Naive B cell (primary cell): Measurements from ENCODE around the gene GNB1L. TPM values are rescaled to one million over a fixed set of nuclear protein-coding genes. Genes with fewer than 3 reads are reported as not detected.
A peak's percentile ranks its signal among the peaks of the same experiment; 100 is the strongest.

Source experiments
- ATAC-seq, 2 donors: fragments of 150-1000 bp; cut with Tn5 transposase; 2 replicates each; pipeline ENCODE4 v1.10.0; 2021; ENCODE audit warnings: low read depth in 2 of 2, mild to moderate bottlenecking in 2 of 2, moderate library complexity in 2 of 2
- DNase-seq: peaks from one replicate; pipeline ENCODE4 v3.0.0; 2022
- H3K27ac Mint-ChIP-seq, 6 donors: one replicate each; pipeline ENCODE4 v1.8.0; 2020 to 2022; ENCODE audit warnings: mild to moderate bottlenecking in 6 of 6, mixed read lengths in 6 of 6, moderate library complexity in 5 of 6, inconsistent platforms in 2 of 6
- H3K27me3 Mint-ChIP-seq, 3 donors: one replicate each; pipeline ENCODE4 v1.8.0; 2021 to 2022; ENCODE audit warnings: mixed read lengths in 3 of 3, mild to moderate bottlenecking in 1 of 3
- H3K36me3 Mint-ChIP-seq, 2 donors: one replicate each; pipeline ENCODE4 v1.8.0; 2020 to 2022; ENCODE audit warnings: mixed read lengths in 2 of 2, inconsistent platforms in 1 of 2, mild to moderate bottlenecking in 1 of 2
- H3K4me1 Mint-ChIP-seq, 3 donors: one replicate each; pipeline ENCODE4 v1.8.0; 2020 to 2022; ENCODE audit warnings: mixed read lengths in 3 of 3, inconsistent platforms in 1 of 3, mild to moderate bottlenecking in 1 of 3, moderate library complexity in 1 of 3
- H3K4me3 Mint-ChIP-seq, 8 donors: one replicate each; pipeline ENCODE4 v1.8.0; 2020 to 2022; ENCODE audit warnings: mild to moderate bottlenecking in 8 of 8, mixed read lengths in 8 of 8, moderate library complexity in 8 of 8, inconsistent platforms in 2 of 8
- H3K9me3 Mint-ChIP-seq, 7 donors: one replicate each; pipeline ENCODE4 v1.8.0; 2020 to 2022; ENCODE audit warnings: mixed read lengths in 7 of 7, mild to moderate bottlenecking in 5 of 7, inconsistent platforms in 2 of 7, moderate library complexity in 1 of 7
- polyA plus RNA-seq, 6 donors: library from polyadenylated mRNA; unstranded; fragments of 300-500 nt; fragmentation: Illumina TruSeq; gene quantifications; one replicate each; pipeline ENCODE4 v1.2.3, GENCODE V29; 2021; ENCODE audit warnings: low read depth in 6 of 6

GNB1L gene
- polyA plus RNA-seq, 6 donors from 2014 or later: 6.2 to 14.8 (median 12.0) TPM

DNA sequence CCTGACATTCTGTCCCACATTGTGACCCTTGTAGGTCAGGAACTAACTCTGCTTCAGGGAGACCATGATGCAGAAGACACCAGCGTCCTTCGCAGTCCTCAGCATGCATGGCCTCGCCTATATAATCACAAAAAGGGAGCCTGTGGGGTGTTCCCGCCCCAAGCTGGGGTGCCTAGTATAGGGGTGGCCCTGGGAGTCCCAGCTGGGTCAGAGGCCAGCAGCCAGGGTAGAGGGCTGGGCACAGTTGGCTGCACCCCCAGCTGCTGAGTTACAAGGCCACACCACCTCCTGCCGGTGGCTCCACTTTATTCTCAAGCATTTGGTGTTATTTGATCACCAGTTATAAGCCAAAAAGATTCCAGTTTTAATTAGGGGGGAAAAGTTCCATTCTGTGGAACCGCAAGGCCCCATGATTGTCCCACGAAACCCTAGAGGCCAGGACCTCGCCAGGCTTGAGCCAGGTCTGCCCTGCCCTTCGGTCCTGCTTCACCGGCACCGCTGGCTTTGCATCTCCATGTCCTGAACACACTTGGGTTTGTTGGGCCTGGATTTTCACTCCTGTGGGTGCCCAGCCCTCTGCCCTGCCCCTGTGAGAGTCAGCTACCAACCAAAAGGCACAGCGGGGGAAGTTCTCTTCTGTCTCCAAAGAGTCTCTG is 15.0 kb upstream of the GNB1L start:
- no peak overlapping the region for H3K4me3 Mint-ChIP-seq
- H3K27me3 Mint-ChIP-seq: no peaks in the 10 kb centered on the region
- H3K27ac Mint-ChIP-seq: peak overlapping the region in 1 of 6 donors; percentile 36
- no peaks in the 10 kb centered on the region for H3K36me3 Mint-ChIP-seq
- no peak for ATAC-seq
- no peaks in the 10 kb centered on the region for H3K9me3 Mint-ChIP-seq
- H3K4me1 Mint-ChIP-seq: peaks cover 0 to 7% (median 2%) of the 10 kb centered on the region in 3 donors
- no peak for DNase-seq

DNA sequence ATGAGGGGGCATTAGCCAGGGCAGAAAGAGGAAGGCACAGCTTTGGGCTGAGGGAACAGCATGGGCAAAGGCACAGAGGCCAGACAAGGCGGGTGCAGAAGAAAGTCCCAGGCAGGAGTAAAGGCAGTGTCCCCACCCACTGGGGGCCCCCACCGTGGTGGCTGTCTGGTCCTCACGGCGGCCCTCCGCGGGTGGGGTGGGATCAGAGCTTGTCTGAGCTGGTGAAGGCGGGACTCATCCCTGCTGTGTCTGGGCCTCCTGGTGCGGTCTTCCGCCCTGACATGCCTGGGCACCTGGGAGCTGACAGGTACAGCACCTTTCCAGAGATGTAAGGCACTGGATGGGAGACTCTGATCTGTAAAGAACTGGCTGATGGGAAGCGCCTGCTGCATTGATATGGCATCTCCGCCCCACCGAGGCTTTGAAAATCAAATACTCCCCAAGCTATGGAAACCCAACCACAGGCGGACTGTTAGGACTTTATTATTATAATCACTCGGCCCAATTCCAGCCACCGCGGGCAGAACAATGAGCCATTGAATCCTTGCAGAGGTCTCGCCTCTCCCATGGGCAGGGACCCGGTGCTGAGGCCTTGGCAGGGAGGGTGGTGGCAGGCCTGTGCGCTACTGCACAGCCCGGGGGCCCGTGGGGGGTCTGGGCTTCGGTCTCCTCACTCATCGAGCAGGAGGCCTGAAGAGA is 14.2 kb upstream of the GNB1L start:
- no peak for ATAC-seq
- Mint-ChIP-seq H3K4me3 (no peak overlapping the region), H3K27me3 (no peaks in the 10 kb centered on the region), H3K27ac (peak overlapping the region in 2 of 6 donors; percentile 19 to 56), H3K9me3 (no peaks in the 10 kb centered on the region), H3K36me3 (no peaks in the 10 kb centered on the region), H3K4me1 (peaks cover 0 to 7% (median 2%) of the 10 kb centered on the region in 3 donors)
- no peak for DNase-seq

DNA sequence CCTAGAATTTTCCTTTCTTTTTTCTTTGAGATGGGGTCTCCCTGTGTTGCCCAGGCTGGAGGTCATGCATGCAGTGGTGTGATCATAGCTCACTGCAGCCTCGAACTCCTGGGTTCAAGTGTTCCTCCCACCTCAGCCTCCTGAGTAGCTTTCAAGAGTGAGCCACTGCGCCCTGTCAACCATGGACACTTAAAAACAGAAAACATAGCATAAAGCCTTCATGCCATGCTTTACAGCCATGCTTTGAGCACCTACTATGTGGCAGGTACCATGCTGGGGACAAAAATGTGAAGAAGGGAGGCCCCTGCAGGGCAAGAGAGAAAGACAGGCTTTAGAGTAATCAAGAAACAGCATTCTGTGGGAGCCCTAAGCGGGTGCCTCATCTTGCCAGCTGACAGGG is 13.7 kb upstream of the GNB1L start:
- Mint-ChIP-seq H3K4me3 (peak overlapping the region in 1 of 8 donors; percentile 59), H3K36me3 (no peaks in the 10 kb centered on the region), H3K4me1 (peaks cover 0 to 7% (median 2%) of the 10 kb centered on the region in 3 donors), H3K27ac (peak overlapping the region in 1 of 6 donors; percentile 56), H3K9me3 (no peaks in the 10 kb centered on the region), H3K27me3 (no peaks in the 10 kb centered on the region)
- DNase-seq: no peak
- no peak for ATAC-seq

DNA sequence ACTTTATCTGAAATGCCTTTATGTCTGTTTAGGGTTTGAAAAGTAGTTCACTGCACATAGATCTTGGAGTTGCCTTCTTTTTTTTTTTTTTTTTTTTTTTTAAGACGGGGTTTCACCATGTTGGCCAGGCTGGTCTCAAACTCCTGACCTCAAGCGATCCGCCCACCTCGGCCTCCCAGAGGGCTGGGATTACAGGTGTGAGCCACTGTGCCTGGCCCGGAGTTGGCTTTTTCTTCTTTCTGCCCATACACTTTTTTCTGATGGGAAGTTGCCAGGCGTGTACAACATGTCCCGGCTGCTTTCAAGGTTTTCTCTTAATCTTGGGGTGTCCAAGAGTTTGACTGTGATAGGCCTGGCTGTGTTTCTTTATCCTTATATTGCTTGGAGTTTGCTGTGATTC is 12.9 kb upstream of the GNB1L start:
- DNase-seq (no peak), ATAC-seq (no peak)
- Mint-ChIP-seq H3K4me1 (peaks cover 0 to 7% (median 2%) of the 10 kb centered on the region in 3 donors), H3K27me3 (no peaks in the 10 kb centered on the region), H3K36me3 (no peaks in the 10 kb centered on the region), H3K9me3 (no peaks in the 10 kb centered on the region), H3K4me3 (no peak overlapping the region), H3K27ac (no peak overlapping the region)

DNA sequence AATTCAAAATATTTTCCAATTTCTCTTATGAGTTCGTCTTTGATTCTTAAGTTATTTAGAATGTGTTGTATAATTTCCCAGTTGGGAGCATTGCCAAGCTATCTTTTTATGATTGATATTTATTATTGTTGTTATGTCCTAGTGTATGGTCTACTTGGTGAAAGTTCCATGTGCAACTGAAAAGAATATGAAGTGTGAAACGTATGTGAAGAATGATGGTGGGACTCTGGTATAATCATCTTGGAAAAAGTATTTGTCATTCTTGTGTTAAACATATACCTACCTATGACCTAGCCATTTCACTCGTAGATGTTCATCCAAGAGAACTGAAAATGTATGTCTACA is 12.0 kb upstream of the GNB1L start:
- no peak for DNase-seq
- Mint-ChIP-seq H3K4me1 (peaks cover 0 to 7% (median 2%) of the 10 kb centered on the region in 3 donors), H3K27ac (no peak overlapping the region), H3K4me3 (no peak overlapping the region), H3K27me3 (no peaks in the 10 kb centered on the region), H3K9me3 (no peaks in the 10 kb centered on the region), H3K36me3 (no peaks in the 10 kb centered on the region)
- ATAC-seq: no peak

DNA sequence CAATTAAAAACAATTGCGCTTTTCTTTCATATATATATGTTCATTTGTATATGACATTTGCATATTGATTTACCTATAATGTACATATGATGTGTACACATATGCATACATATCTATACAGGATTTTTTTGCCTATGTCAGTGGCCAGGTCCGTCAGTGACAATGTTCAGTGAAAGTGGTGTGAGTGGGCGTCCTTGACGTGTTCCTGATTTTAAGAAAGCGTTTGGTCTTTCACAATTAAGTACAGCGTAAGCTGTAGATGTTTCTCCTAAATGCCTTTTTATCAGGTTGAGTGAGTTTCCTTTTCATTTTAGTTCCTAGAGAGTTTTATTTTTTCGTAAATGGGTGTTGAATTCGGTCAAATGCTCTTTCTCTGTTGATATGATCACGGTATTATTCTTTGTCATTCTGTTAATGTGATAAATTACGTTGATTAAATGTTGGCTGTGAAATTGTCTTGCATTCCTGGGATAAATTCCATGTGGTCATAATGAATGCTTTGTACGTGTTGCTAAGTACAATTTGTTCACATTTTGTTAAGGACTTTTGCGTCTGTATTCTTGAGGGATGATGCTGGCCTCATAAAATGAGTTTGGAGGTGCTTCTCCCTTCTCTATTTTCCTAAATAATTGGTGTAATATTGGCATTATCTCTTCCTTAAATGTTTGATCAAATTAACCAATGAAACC is 10.6 kb upstream of the GNB1L start:
- Mint-ChIP-seq H3K9me3 (no peaks in the 10 kb centered on the region), H3K27me3 (no peaks in the 10 kb centered on the region), H3K27ac (peak overlapping the region in 1 of 6 donors; percentile 73), H3K36me3 (no peaks in the 10 kb centered on the region), H3K4me3 (no peak overlapping the region), H3K4me1 (peaks cover 0 to 7% (median 2%) of the 10 kb centered on the region in 3 donors)
- ATAC-seq: no peak
- no peak for DNase-seq

DNA sequence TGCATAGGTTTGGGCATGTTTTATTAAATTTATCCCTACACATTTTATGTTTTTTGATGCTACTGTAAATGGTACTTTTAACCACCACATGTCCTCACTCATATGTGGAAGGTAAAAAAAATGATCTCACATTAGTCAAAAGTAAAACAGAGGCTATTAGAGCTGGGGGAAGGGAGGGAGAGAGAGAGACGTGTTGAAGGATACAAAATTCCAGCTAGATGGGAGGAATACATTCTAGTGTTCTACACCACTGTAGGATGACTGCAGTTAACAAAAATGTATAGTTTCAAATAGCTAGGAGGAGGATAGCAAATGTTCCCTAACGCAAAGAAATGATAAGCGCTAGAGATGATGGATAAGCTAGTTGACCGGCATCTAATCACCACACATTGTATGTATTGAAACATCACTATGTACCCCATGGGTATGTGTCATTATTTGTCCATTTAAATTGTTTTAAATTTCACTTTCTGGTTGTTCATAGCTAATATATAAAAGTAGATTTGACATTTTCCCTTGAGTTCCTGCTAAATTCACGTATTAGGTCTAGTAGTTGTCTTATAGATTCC is 9.9 kb upstream of the GNB1L start:
- peak overlapping the region in 1 of 6 donors; percentile 81 for H3K27ac Mint-ChIP-seq
- ATAC-seq (no peak), DNase-seq (no peak)
- H3K27me3 Mint-ChIP-seq: no peaks in the 10 kb centered on the region
- peaks cover 0 to 7% (median 2%) of the 10 kb centered on the region in 3 donors for H3K4me1 Mint-ChIP-seq
- H3K4me3 Mint-ChIP-seq: no peak overlapping the region
- no peaks in the 10 kb centered on the region for H3K36me3 Mint-ChIP-seq
- no peaks in the 10 kb centered on the region for H3K9me3 Mint-ChIP-seq

DNA sequence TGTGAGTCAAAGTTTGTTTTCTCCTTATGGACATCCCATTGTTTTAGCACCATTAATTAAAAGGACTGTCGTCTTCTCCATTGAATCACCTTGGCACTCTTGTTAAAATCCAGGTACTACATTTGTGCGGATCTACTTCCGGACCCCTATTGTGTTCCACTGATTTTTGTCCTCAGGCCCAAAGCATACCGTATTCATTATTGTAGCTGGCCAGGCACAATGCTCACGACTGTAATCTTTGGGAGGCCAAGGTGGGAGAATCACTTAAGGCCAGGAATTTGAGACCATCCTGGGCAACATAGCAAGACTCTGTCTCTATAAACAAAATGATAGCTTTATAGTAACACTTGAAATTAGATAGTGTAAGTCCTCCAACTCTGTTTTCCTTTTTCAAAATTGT is 8.9 kb upstream of the GNB1L start:
- no peak for ATAC-seq
- no peaks in the 10 kb centered on the region for H3K36me3 Mint-ChIP-seq
- H3K27me3 Mint-ChIP-seq: no peaks in the 10 kb centered on the region

DNA sequence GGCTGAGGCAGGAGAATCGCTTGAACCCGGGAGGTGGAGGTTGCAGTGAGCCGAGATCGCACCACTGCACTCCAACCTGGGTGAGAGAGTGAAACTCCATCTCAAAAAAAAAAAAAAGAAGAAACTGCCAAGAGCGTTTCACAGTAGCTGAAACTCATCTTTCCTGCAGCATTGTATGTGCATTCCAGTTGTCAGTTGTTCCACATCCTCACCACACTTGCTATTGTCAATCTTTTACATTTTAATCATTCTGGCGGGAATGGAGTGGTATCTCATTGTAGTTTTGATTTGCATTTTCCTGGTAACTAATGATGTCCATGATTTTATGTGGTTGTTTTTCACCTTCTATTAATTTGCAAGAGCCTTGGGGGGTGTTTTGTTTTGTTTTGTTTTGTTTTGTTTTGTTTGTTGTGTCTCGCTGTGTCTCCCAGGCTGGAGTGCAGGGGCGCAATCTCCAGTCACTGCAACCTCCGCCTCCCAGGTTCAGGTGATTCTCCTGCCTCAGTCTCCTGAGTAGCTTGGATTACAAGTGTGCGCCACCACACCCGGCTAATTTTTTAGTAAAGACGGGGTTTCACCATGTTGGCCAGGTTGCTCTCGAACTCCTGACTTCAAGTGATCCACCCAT is 8.1 kb upstream of the GNB1L start:
- Mint-ChIP-seq H3K27me3 (no peaks in the 10 kb centered on the region), H3K36me3 (no peaks in the 10 kb centered on the region), H3K4me3 (no peak overlapping the region), H3K27ac (no peak overlapping the region), H3K4me1 (peaks cover 0 to under 1% (median 0%) of the 10 kb centered on the region in 3 donors), H3K9me3 (no peaks in the 10 kb centered on the region)
- DNase-seq (no peak), ATAC-seq (no peak)

More for the DNA sequence above, 8.9 kb upstream of the GNB1L start:
- H3K27ac Mint-ChIP-seq: peak overlapping the region in 1 of 6 donors; percentile 40
- no peaks in the 10 kb centered on the region for H3K9me3 Mint-ChIP-seq
- no peak overlapping the region for H3K4me3 Mint-ChIP-seq
- H3K4me1 Mint-ChIP-seq: peaks cover 0 to 7% (median 2%) of the 10 kb centered on the region in 3 donors
- DNase-seq: no peak

DNA sequence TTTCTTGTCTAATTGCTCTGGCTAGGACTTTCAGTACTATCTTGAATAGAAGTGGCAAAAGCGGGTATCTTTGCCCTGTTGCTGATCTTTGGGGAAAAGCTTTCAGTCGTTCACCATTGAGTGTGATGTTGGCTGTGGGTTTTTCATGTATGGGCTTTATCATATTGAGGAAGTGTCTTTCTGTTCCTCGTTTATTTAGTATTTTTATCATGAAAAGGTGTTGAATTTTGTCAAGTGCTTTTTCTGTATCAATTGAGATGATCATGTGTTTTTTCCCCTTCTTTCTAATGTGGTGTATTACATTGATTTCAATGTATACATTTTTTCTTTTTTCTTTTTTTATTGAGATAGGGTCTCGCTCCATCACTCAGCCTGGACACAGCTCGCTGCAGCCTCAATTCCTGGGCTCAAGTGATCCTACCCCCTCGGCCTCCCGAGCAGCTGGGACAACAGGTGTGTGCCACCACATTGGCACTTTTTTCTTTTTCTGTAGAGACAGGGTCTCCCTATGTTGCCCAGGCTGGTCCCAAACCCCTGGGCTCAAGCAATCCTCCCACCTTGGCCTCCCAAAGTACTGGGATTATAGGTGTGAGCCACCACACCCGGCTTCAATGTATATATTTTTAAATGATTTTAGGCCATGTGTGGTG is 5.3 kb upstream of the GNB1L start:
- H3K27me3 Mint-ChIP-seq: no peaks in the 10 kb centered on the region
- DNase-seq: no peak
- no peaks in the 10 kb centered on the region for H3K9me3 Mint-ChIP-seq
- no peak for ATAC-seq
- no peak overlapping the region for H3K27ac Mint-ChIP-seq
- H3K4me1 Mint-ChIP-seq: peaks cover 4 to 13% (median 5%) of the 10 kb centered on the region in 3 donors
- H3K36me3 Mint-ChIP-seq: no peaks in the 10 kb centered on the region
- H3K4me3 Mint-ChIP-seq: no peak overlapping the region

DNA sequence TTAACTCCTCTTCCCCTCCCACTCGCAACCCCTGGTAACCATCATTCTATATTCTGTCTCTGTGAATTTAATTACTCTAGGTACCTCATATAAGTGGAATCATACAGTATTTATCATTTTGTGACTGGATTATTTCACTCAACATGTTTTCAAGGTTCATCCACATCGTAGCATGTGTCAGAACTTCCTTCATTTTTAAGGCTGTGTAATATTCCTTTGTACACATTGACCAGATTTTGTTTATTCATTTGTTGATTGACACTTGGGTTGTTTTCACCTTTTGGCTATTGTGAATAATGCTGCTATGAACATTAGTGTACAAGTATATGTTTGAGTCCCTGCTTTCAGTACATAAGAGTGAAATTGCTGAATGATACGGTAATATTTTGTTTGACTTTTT is 2.7 kb upstream of the GNB1L start:
- Mint-ChIP-seq H3K9me3 (no peaks in the 10 kb centered on the region), H3K27ac (peak overlapping the region in 4 of 6 donors; percentile 61 to 85 (median 76)), H3K27me3 (no peaks in the 10 kb centered on the region), H3K36me3 (no peaks in the 10 kb centered on the region), H3K4me1 (peaks cover 23 to 32% (median 26%) of the 10 kb centered on the region in 3 donors), H3K4me3 (peak overlapping the region in 2 of 8 donors; percentile 94 to 95)
- DNase-seq (no peak), ATAC-seq (no peak)

DNA sequence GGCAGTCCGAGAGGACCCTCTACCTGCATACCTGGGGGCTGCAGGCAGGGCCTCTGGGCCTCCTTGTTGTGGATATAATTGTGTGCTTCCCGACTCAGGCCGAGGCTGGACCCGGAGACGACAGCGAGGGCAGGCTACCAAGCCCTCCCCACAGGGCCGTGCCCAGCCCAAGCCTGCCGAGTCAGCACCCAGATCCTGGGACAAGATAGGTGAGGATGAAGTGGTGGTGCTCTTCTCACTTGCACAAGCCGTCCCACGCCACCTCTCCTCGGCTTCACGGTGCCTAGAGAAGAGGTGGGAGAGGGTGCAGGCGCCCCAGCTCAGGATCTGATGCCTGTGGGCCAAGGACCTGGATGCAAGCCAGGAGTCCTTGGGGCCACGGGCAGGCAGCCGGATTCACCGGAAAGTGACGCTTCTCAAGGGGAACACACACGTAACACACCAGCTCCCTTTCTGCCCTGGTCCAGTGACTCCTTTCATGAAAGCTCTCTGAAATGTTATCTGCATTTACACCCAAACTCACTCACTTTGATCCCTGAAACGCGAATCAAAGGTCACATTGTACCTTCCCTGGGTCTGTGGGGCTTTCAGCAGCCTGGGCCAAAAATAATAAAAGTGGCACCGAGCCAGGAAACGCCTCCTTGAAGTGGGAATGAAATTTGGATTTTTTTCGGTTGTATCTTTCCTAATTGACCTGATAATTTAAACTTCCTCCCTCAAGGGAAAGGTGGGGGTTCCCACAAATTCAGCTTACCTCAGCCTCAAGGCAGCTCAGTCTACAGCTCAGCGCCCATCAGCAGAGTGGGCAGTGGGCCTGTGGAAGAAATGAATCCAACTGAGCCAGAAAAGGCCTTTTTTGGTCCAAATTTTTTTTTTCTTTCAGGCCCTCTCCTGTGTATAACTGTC is 1.1 kb upstream of the GNB1L start:
- H3K27me3 Mint-ChIP-seq: no peaks in the 10 kb centered on the region
- H3K36me3 Mint-ChIP-seq: no peaks in the 10 kb centered on the region
- H3K4me3 Mint-ChIP-seq: peak overlapping the region; percentile 92 to 96 (median 94)
- no peaks in the 10 kb centered on the region for H3K9me3 Mint-ChIP-seq
- ATAC-seq: peak; percentile 22 to 29
- DNase-seq: peak; percentile 42
- H3K4me1 Mint-ChIP-seq: peaks cover 29 to 40% (median 29%) of the 10 kb centered on the region in 3 donors
- H3K27ac Mint-ChIP-seq: peak overlapping the region; percentile 84 to 96 (median 94)
